GM12878 (cell line): ENCODE measurements around the gene AP1G2. TPM values are rescaled to one million over a fixed set of nuclear protein-coding genes. Genes with fewer than 3 reads are reported as not detected.
A peak's percentile ranks its signal among the peaks of the same experiment; 100 is the strongest.

Experiments used
- ATAC-seq: fragments of 200-7000 bp; cut with Tn5 transposase; 3 replicates; pipeline ENCODE4 v1.9.1; 2020; ENCODE audit warnings: mild to moderate bottlenecking, moderate library complexity
- BruUV-seq: library from RNA; stranded (reverse); fragments of 400-500 nt; replicated peaks from 2 replicates; lab custom pipeline; 2021; lab: Mats Ljungman, UMichigan
- CTCF ChIA-PET: fragments of 300-600 bp; sonication (Branson Sonifier 250); formaldehyde crosslinking; extraction: SDS; loops from one replicate; lab custom pipeline; 2021; ENCODE audit warnings: inconsistent platforms; lab: Yijun Ruan, JAX
- POLR2A ChIA-PET: fragments of 350-600 bp; formaldehyde crosslinking; extraction: SDS; loops from one replicate; lab custom pipeline; 2021; ENCODE audit warnings: inconsistent platforms; lab: Charles Lee
- RAD21 ChIA-PET: fragments of 300-600 bp; sonication (Branson Sonifier 250); formaldehyde crosslinking; loops from one replicate; lab custom pipeline; 2023; ENCODE audit warnings: antibody characterized with exemption; ENCODE audit not compliant: unreplicated experiment; lab: Charles Lee
- SMC1A ChIA-PET: fragments of 300-600 bp; sonication (Branson Sonifier 250); formaldehyde crosslinking; loops from one replicate; lab custom pipeline; 2023; ENCODE audit not compliant: unreplicated experiment, uncharacterized antibody; lab: Charles Lee
- DNase-seq: peaks from one replicate; pipeline ENCODE4 v3.0.0-alpha.2; 2011; ENCODE audit warnings: low read depth, low spot score
- FAIRE-seq: peaks from 3 replicates; lab custom pipeline; 2011; peaks lifted over from hg19 to GRCh38; lab: Jason Lieb, UNC
- H2AFZ ChIP-seq: 2 replicates; pipeline ENCODE4 v1.6.0; 2011; ENCODE audit warnings: low read depth, low read length, control low read depth; ENCODE audit not compliant: control insufficient read depth
- H3K27ac ChIP-seq: 2 replicates; pipeline ENCODE4 v1.5.1; 2011; ENCODE audit warnings: control low read depth; ENCODE audit not compliant: control insufficient read depth, insufficient read depth
- H3K27me3 ChIP-seq, 2 experiments: replicated peaks in 1 of 2; 2 replicates each; pipeline versions ENCODE4 v1.6.0 to v1.6.1; 2011; ENCODE audit warnings: low read length in 1 of 2; ENCODE audit not compliant: control insufficient read depth in 2 of 2, insufficient read depth in 2 of 2
- H3K36me3 ChIP-seq, 2 experiments: 2 replicates each; pipeline ENCODE4 v1.5.1; 2011; ENCODE audit warnings: low read length in 1 of 2; ENCODE audit not compliant: control insufficient read depth in 2 of 2, insufficient read depth in 2 of 2
- H3K4me1 ChIP-seq: 2 replicates; pipeline ENCODE4 v1.6.1; 2011; ENCODE audit warnings: mild to moderate bottlenecking, low read length, moderate library complexity, mixed read lengths; ENCODE audit not compliant: control insufficient read depth, insufficient read depth
- H3K4me2 ChIP-seq: 2 replicates; pipeline ENCODE4 v1.6.0; 2011; ENCODE audit warnings: control low read depth; ENCODE audit not compliant: control insufficient read depth, insufficient read depth
- H3K4me3 ChIP-seq: fragments of 200-600 bp; sonication (generic); 2 replicates; pipeline ENCODE4 v1.5.1; 2016
- H3K79me2 ChIP-seq: 2 replicates; pipeline ENCODE4 v1.6.0; 2011; ENCODE audit warnings: low read length; ENCODE audit not compliant: control insufficient read depth, insufficient read depth
- H3K9ac ChIP-seq: 2 replicates; pipeline ENCODE4 v1.8.0; 2011; ENCODE audit warnings: low read length, control low read depth, mixed read lengths; ENCODE audit not compliant: control insufficient read depth, insufficient read depth
- H3K9me3 ChIP-seq: replicated peaks from 3 replicates; pipeline ENCODE4 v1.5.1; 2011; ENCODE audit warnings: mild to moderate bottlenecking, low read length; ENCODE audit not compliant: control insufficient read depth, insufficient read depth
- H4K20me1 ChIP-seq: 2 replicates; pipeline ENCODE4 v1.6.0; 2011; ENCODE audit not compliant: control insufficient read depth, insufficient read depth
- BHLHE40 ChIP-seq, 2 experiments: fragments of 450-650 bp in 1 of 2; IDR thresholded peaks; 2 replicates each; pipeline ENCODE4 v1.6.1; 2011 to 2017; ENCODE audit warnings: low read depth in 2 of 2, borderline replicate concordance in 1 of 2, improper control_type of control experiment in 1 of 2, low read length in 1 of 2, mild to moderate bottlenecking in 1 of 2
- CHD2 ChIP-seq: IDR thresholded peaks from 2 replicates; pipeline ENCODE4 v1.6.1; 2011; ENCODE audit warnings: low read depth, low read length, improper control_type of control experiment, borderline replicate concordance
- CREB1 ChIP-seq: IDR thresholded peaks from 2 replicates; pipeline ENCODE4 v1.6.1; 2012; ENCODE audit warnings: low read depth, mild to moderate bottlenecking, inconsistent platforms
- FOS ChIP-seq: IDR thresholded peaks from 3 replicates; pipeline ENCODE4 v1.6.1; 2011; ENCODE audit warnings: borderline replicate concordance; ENCODE audit not compliant: insufficient read length; ENCODE audit errors: extremely low read depth
- HDGF ChIP-seq: fragments of 450-650 bp; IDR thresholded peaks from 2 replicates; pipeline ENCODE4 v1.6.1; 2016; ENCODE audit warnings: antibody characterized with exemption
- IKZF1 ChIP-seq: fragments of 450-650 bp; conservative IDR thresholded peaks from 2 replicates; pipeline ENCODE4 v1.6.1; 2017; ENCODE audit warnings: antibody characterized with exemption, mild to moderate bottlenecking
- LARP7 ChIP-seq: fragments of 450-650 bp; IDR thresholded peaks from 2 replicates; pipeline ENCODE4 v1.6.1; 2017; ENCODE audit warnings: mild to moderate bottlenecking
- MXI1 ChIP-seq: fragments of 150-350 bp; IDR thresholded peaks from 2 replicates; pipeline ENCODE4 v1.6.1; 2011; ENCODE audit warnings: low read depth, mild to moderate bottlenecking, inconsistent platforms, low read length, improper control_type of control experiment
- NKRF ChIP-seq: fragments of 450-650 bp; conservative IDR thresholded peaks from 2 replicates; pipeline ENCODE4 v1.6.1; 2017; ENCODE audit warnings: mild to moderate bottlenecking, moderate library complexity
- NR2F1 ChIP-seq: fragments of 450-650 bp; conservative IDR thresholded peaks from 2 replicates; pipeline ENCODE4 v1.6.1; 2017; ENCODE audit warnings: mild to moderate bottlenecking
- RAD21 ChIP-seq: IDR thresholded peaks from 2 replicates; pipeline ENCODE4 v1.6.1; 2011; ENCODE audit warnings: mild to moderate bottlenecking, low read depth, low read length, moderate library complexity; ENCODE audit not compliant: insufficient read depth
- STAT1 ChIP-seq: fragments of 450-650 bp; conservative IDR thresholded peaks from 2 replicates; pipeline ENCODE4 v1.6.1; 2014; ENCODE audit warnings: antibody characterized with exemption, mild to moderate bottlenecking
- SUZ12 ChIP-seq: fragments of 200-600 bp; sonication (generic); IDR thresholded peaks from one replicate; pipeline ENCODE4 v1.6.1; 2018; ENCODE audit warnings: antibody characterized with exemption, mild to moderate bottlenecking; ENCODE audit not compliant: unreplicated experiment
- TCF12 ChIP-seq: IDR thresholded peaks from 2 replicates; pipeline ENCODE4 v1.6.1; 2011; ENCODE audit warnings: low read depth, mild to moderate bottlenecking, low read length
- ZBED1 ChIP-seq: IDR thresholded peaks from 2 replicates; pipeline ENCODE4 v1.6.1; 2016; ENCODE audit warnings: borderline replicate concordance
- ZBTB33 ChIP-seq: fragments of 450-650 bp; IDR thresholded peaks from 2 replicates; pipeline ENCODE4 v1.6.1; 2017; ENCODE audit warnings: mild to moderate bottlenecking
- ZNF687 ChIP-seq: fragments of 450-650 bp; IDR thresholded peaks from 2 replicates; pipeline ENCODE4 v1.6.1; 2017; ENCODE audit warnings: mild to moderate bottlenecking, moderate library complexity
- WGBS: methylation state at CpG from one replicate; pipeline ENCODE4 v1.1.6; 2016; ENCODE audit warnings: low lambda C conversion rate; ENCODE audit not compliant: insufficient replicate concordance, insufficient coverage; ENCODE audit errors: missing lambda C conversion rate; 5-methylcytosine and 5-hydroxymethylcytosine counted together
- in situ Hi-C: fragments of 300-500 bp; cut with MboI; formaldehyde crosslinking; loops from 9 replicates; pipeline ENCODE4 v1.14.3; 2018; ENCODE audit warnings: mixed read lengths
- intact Hi-C: fragments of 100-400 bp; cut with micrococcal nuclease; formaldehyde crosslinking; loops from one replicate; pipeline ENCODE4 v1.14.2; 2022; ENCODE audit not compliant: unreplicated experiment
- polyA plus RNA-seq, 11 experiments: library from polyadenylated mRNA; depleted of rRNA in 4 of 11; unstranded in 6 of 11; stranded (reverse) in 5 of 11; fragments of >200 nt; fragmentation: Nextera tagmentation in 4 of 11; fragmentation: Illumina TruSeq in 1 of 11; extraction: Ambion mirVana in 4 of 11; extraction: Trizol in 1 of 11; gene quantifications; 1 replicate in 1 of 11; 2 replicates in 10 of 11; pipeline versions ENCODE4 v1.2.1 to v1.2.3, GENCODE V29; 2011 to 2016; ENCODE audit warnings: inconsistent platforms in 2 of 11, missing spikeins in 2 of 11, low read depth in 1 of 11
- total RNA-seq, 4 experiments: library from RNA; depleted of rRNA in 3 of 4; stranded (reverse); fragments of >200 nt in 3 of 4; fragmentation: Illumina TruSeq in 1 of 4; extraction: Trizol in 1 of 4; gene quantifications; 2 replicates each; pipeline versions ENCODE4 v1.2.1 to v1.2.3, GENCODE V29; 2013 to 2021

AP1G2 gene
- total and polyA plus RNA-seq, 10 of the 15 experiments (the other 5 are each of a cell fraction or from before 2014, with no cell fraction given) = 41.5 to 146 (median 103) TPM

- no peak overlapping the region; the same call in 1 of the 2 replicates for H3K9ac ChIP-seq
- POLR2A ChIA-PET = no interaction called here
- H3K4me2 ChIP-seq = peak overlapping the region; percentile 48; the same call in 1 of the 2 replicates
- peak overlapping the region; percentile 44; the same call in 1 of the 2 replicates for H3K4me3 ChIP-seq
- no peak overlapping the region for H3K27ac ChIP-seq
- peaks cover 2% of the 10 kb centered on the region in 2 experiments; a peak in 2 of 4 replicates for H3K27me3 ChIP-seq
- peak; percentile 60 for ATAC-seq
- peaks cover 2% of the 10 kb centered on the region; the same call in 1 of the 2 replicates for H3K4me1 ChIP-seq
- BruUV-seq = no TSS peak
- CTCF ChIA-PET = no interaction called here
- no peak for DNase-seq
- H3K36me3 ChIP-seq = no peaks in the 10 kb centered on the region
- no peaks in the 10 kb centered on the region for H3K9me3 ChIP-seq
- peak overlapping the region; percentile 24 for H2AFZ ChIP-seq
- no peak for FAIRE-seq
- H4K20me1 ChIP-seq = no peaks in the 10 kb centered on the region
- intact Hi-C loops (no loop called here), in situ Hi-C loops (no loop called here)
- RAD21 ChIA-PET = no interaction called here
- SMC1A ChIA-PET = no interaction called here
- WGBS = 30% methylated on average over 46 of the region's 67 CpGs
- H3K79me2 ChIP-seq = no peaks in the 10 kb centered on the region
- TF ChIP-seq SUZ12 (no peak), NKRF (no peak), FOS (no peak), MXI1 (no peak), ZBTB33 (no peak), CHD2 (no peak), LARP7 (peak; percentile 22; the same call in 1 of the 2 replicates), HDGF (no peak), STAT1 (no peak), RAD21 (no peak), TCF12 (no peak), ZBED1 (no peak), NR2F1 (no peak), CREB1 (no peak), BHLHE40 (IDR thresholded peaks at IDR 0.05; ENCODE audit: borderline replicate concordance in 1 of 2, low read depth in 2 of 2, low read length in 1 of 2) (peak in 1 of 2 experiments; percentile 48; a peak in 1 of 4 replicates), ZNF687 (0 out of 2 replicates have a peak, but pooled peaks have one; percentile 22), IKZF1 (peak; percentile 54)
These were observed 9.6 kb upstream of the AP1G2 start for GRCh38 chr14:23577004-23577681.
